HG02938 (cell line): ENCODE results near the gene PIK3R6.

Source experiments
- ATAC-seq: cut with Tn5 transposase; IDR thresholded peaks from one replicate; pipeline ENCODE4 v1.9.1; 2021; ENCODE audit warnings: mild to moderate bottlenecking, moderate library complexity; ENCODE audit not compliant: unreplicated experiment

Gene PIK3R6

GRCh38 chr17:8754890-8755289, 112.6 kb downstream of the PIK3R6 start:
- ATAC-seq = no peak

- no peak for ATAC-seq
Observed at GRCh38 chr17:8753976-8754440, 113.5 kb downstream of the PIK3R6 start.

GRCh38 chr17:8753136-8753975, 114.1 kb downstream of the PIK3R6 start:
- ATAC-seq = no peak
